Renal cortex interstitium (tissue), 15 donors: ENCODE measurements around the gene GBP5. TPM values are rescaled to one million over a fixed set of nuclear protein-coding genes. Genes with fewer than 3 reads are reported as not detected.
"Not testable (repeated sequence)": the region's sequence is repeated elsewhere in the genome, so short reads cannot be mapped to it uniquely, and the experiment has no call there.

Experiments used
- DNase-seq, 11 donors: peaks; one replicate each; pipeline ENCODE4 v3.0.0-alpha.2; 2013; ENCODE audit warnings: low read depth in 9 of 11, low spot score in 4 of 11; ENCODE audit errors: extremely low read depth in 1 of 11
- long read RNA-seq, 16 experiments: transcript quantifications; one replicate each; lab custom pipeline, GENCODE V29; 2026
- polyA plus RNA-seq, 3 donors: library from polyadenylated mRNA; unstranded; fragments of 120-200 nt; gene quantifications; one replicate each; pipeline ENCODE4 v1.2.1, GENCODE V29; 2013; ENCODE audit not compliant: insufficient read length in 3 of 3

The GBP5 gene
- under 1 TPM; 0.39 to 0.84 (median 0.40) TPM for polyA plus RNA-seq
- long read RNA-seq, donor 1 = 0 reads
- long read RNA-seq, donor 2 = 0 reads
- long read RNA-seq, donor 3 = 0 reads
- long read RNA-seq, donor 4 = 0 reads
- long read RNA-seq, donor 5 = 0 reads
- long read RNA-seq, donor 6 = 0 reads
- long read RNA-seq, donor 7 = 0 reads
- long read RNA-seq, donor 8 = 0 reads
- long read RNA-seq, donor 9 = 0 reads
- long read RNA-seq, donor 10 = 0 reads
- long read RNA-seq, donor 11 = 0 reads
- long read RNA-seq, donor 12 = 0 reads
- long read RNA-seq, donor 13 = 0 reads
- long read RNA-seq, donor 14 = 0 reads
- long read RNA-seq, donor 15 = 0 reads
- long read RNA-seq, donor 16 = 0 reads

GRCh38 chr1:89272269-89273041 lies at the start of gene GBP5:
Gene GBP5, minus strand, starts transcription at chr1:89272860. Its CDS starts 3,305 bp downstream, at chr1:89269555.
- not testable (repeated sequence) for DNase-seq

- DNase-seq = no peak
These were observed 49.7 kb upstream of the GBP5 start for GRCh38 chr1:89322402-89322801.

GRCh38 chr1:89312572-89312971 lies 39.9 kb upstream of the GBP5 start:
- no peak for DNase-seq

GRCh38 chr1:89311757-89312156 lies 39.1 kb upstream of the GBP5 start:
- DNase-seq = no peak

- no peak for DNase-seq
These were observed 38.3 kb upstream of the GBP5 start for GRCh38 chr1:89310976-89311375.

- DNase-seq = peak in 1 of 11 donors; percentile 9
These were observed 37.8 kb upstream of the GBP5 start for GRCh38 chr1:89310505-89310904.

GRCh38 chr1:89309828-89310227 lies 37.2 kb upstream of the GBP5 start:
- DNase-seq = no peak

GRCh38 chr1:89306273-89306672 lies 33.6 kb upstream of the GBP5 start:
- no peak for DNase-seq

GRCh38 chr1:89305493-89305892 lies 32.8 kb upstream of the GBP5 start:
- no peak for DNase-seq

- DNase-seq = no peak
These were observed 32.0 kb upstream of the GBP5 start for GRCh38 chr1:89304572-89305230.

GRCh38 chr1:89302697-89303332 lies 30.2 kb upstream of the GBP5 start:
- no peak for DNase-seq

GRCh38 chr1:89299739-89300463 lies 27.2 kb upstream of the GBP5 start:
- DNase-seq = not testable (repeated sequence)

GRCh38 chr1:89298461-89298860 lies 25.8 kb upstream of the GBP5 start:
- no peak for DNase-seq

- DNase-seq = no peak
These were observed 22.5 kb upstream of the GBP5 start for GRCh38 chr1:89295187-89295586.

GRCh38 chr1:89291276-89291675 lies 18.6 kb upstream of the GBP5 start:
- DNase-seq = no peak

- no peak for DNase-seq
These were observed 15.3 kb upstream of the GBP5 start for GRCh38 chr1:89288051-89288340.

GRCh38 chr1:89287181-89288050 lies 14.8 kb upstream of the GBP5 start:
- no peak for DNase-seq

GRCh38 chr1:89286549-89287180 lies 14.0 kb upstream of the GBP5 start:
- DNase-seq = no peak
